Caco-2 (cell line): ENCODE measurements around the gene ESPNL. TPM values are rescaled to one million over a fixed set of nuclear protein-coding genes. Genes with fewer than 3 reads are reported as not detected.
"Not testable (repeated sequence)": the region's sequence is repeated elsewhere in the genome, so short reads cannot be mapped to it uniquely, and the experiment has no call there.

Source experiments
- BruUV-seq: library from RNA; stranded (reverse); fragments of 400-500 nt; replicated peaks from 2 replicates; lab custom pipeline; 2021; lab: Mats Ljungman, UMichigan
- CTCF ChIA-PET: fragments of 300-600 bp; sonication (Branson Sonifier 250); formaldehyde crosslinking; loops from one replicate; lab custom pipeline; 2022; ENCODE audit warnings: antibody characterized with exemption; lab: Charles Lee
- POLR2A ChIA-PET: fragments of 300-600 bp; sonication (Branson Sonifier 250); formaldehyde crosslinking; loops from one replicate; lab custom pipeline; 2022; ENCODE audit warnings: antibody characterized with exemption; lab: Charles Lee
- DNase-seq, 2 experiments: peaks; one replicate each; pipeline versions ENCODE4 v3.0.0 to v3.0.0-alpha.2; 2020 to 2022
- H3K27me3 ChIP-seq: replicated peaks from 2 replicates; pipeline ENCODE4 v1.6.0; 2011; ENCODE audit warnings: low read length; ENCODE audit not compliant: control insufficient read depth, insufficient read depth
- H3K36me3 ChIP-seq: 2 replicates; pipeline ENCODE4 v1.5.1; 2011; ENCODE audit warnings: low read length; ENCODE audit not compliant: control insufficient read depth, insufficient read depth
- H3K4me1 ChIP-seq: fragments of 250-450 bp; sonication (Bioruptor Pico); 2 replicates; pipeline ENCODE4 v1.5.1; 2020; ENCODE audit warnings: mild to moderate bottlenecking
- H3K4me3 ChIP-seq: 2 replicates; pipeline ENCODE4 v1.5.1; 2011; ENCODE audit warnings: low read depth, mild to moderate bottlenecking, control low read depth, low read length
- H3K9me3 ChIP-seq: fragments of 250-450 bp; sonication (Bioruptor Pico); 2 replicates; pipeline ENCODE4 v1.5.1; 2020; ENCODE audit warnings: mild to moderate bottlenecking, moderate library complexity
- H3K27ac Mint-ChIP-seq: one replicate; pipeline ENCODE4 v1.8.0; 2022; ENCODE audit warnings: mixed read lengths; ENCODE audit not compliant: unreplicated experiment
- H3K27me3 Mint-ChIP-seq: one replicate; pipeline ENCODE4 v1.8.0; 2022; ENCODE audit warnings: mixed read lengths; ENCODE audit not compliant: insufficient read depth, unreplicated experiment
- H3K36me3 Mint-ChIP-seq: one replicate; pipeline ENCODE4 v1.8.0; 2022; ENCODE audit warnings: mild to moderate bottlenecking, mixed read lengths; ENCODE audit not compliant: insufficient read depth, unreplicated experiment
- H3K4me1 Mint-ChIP-seq: one replicate; pipeline ENCODE4 v1.8.0; 2022; ENCODE audit warnings: low read depth, mixed read lengths; ENCODE audit not compliant: unreplicated experiment
- H3K4me3 Mint-ChIP-seq: one replicate; pipeline ENCODE4 v1.8.0; 2022; ENCODE audit warnings: mild to moderate bottlenecking, moderate library complexity, mixed read lengths; ENCODE audit not compliant: unreplicated experiment
- H3K9me3 Mint-ChIP-seq: one replicate; pipeline ENCODE4 v1.8.0; 2022; ENCODE audit warnings: mixed read lengths; ENCODE audit not compliant: unreplicated experiment
- intact Hi-C: fragments of 100-400 bp; cut with micrococcal nuclease; formaldehyde crosslinking; loops from one replicate; pipeline ENCODE4 v1.10.0; 2022; ENCODE audit not compliant: unreplicated experiment
- total RNA-seq: library from RNA; stranded (reverse); gene quantifications from 2 replicates; pipeline ENCODE4 v1.2.3, GENCODE V29; 2022
- TF ChIP-seq, protein P1 (sequence below), 2 experiments: fragments of 200-600 bp in 1 of 2; IDR thresholded peaks; 1 replicate in 1 of 2; 2 replicates in 1 of 2; pipeline versions ENCODE4 v1.5.1 to v1.8.0; 2011 to 2022; ENCODE audit warnings: antibody characterized with exemption in 1 of 2, control low read depth in 1 of 2, inconsistent platforms in 1 of 2, low read depth in 1 of 2, low read length in 1 of 2, mild to moderate bottlenecking in 1 of 2, moderate library complexity in 1 of 2; ENCODE audit not compliant: insufficient read depth in 1 of 2, severe bottlenecking in 1 of 2, unreplicated experiment in 1 of 2

The ESPNL gene
- total RNA-seq, 1 experiment from 2014 or later, result not detected

GRCh38 chr2:238055841-238056240 is 44.3 kb upstream of the ESPNL start:
- H3K27me3 Mint-ChIP-seq, result no peaks in the 10 kb centered on the region
- POLR2A ChIA-PET, result no interaction called here
- H3K4me3 ChIP-seq, result no peak overlapping the region
- H3K4me1 ChIP-seq, result peaks cover 7% of the 10 kb centered on the region
- TF ChIP-seq, protein P1, sequence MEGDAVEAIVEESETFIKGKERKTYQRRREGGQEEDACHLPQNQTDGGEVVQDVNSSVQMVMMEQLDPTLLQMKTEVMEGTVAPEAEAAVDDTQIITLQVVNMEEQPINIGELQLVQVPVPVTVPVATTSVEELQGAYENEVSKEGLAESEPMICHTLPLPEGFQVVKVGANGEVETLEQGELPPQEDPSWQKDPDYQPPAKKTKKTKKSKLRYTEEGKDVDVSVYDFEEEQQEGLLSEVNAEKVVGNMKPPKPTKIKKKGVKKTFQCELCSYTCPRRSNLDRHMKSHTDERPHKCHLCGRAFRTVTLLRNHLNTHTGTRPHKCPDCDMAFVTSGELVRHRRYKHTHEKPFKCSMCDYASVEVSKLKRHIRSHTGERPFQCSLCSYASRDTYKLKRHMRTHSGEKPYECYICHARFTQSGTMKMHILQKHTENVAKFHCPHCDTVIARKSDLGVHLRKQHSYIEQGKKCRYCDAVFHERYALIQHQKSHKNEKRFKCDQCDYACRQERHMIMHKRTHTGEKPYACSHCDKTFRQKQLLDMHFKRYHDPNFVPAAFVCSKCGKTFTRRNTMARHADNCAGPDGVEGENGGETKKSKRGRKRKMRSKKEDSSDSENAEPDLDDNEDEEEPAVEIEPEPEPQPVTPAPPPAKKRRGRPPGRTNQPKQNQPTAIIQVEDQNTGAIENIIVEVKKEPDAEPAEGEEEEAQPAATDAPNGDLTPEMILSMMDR (IDR thresholded peaks at IDR 0.05; ENCODE audit: insufficient read depth in 1 of 2, low read depth in 1 of 2, low read length in 1 of 2, severe bottlenecking in 1 of 2, unreplicated experiment in 1 of 2), result no peak
- no peak overlapping the region for H3K4me3 Mint-ChIP-seq
- H3K9me3 Mint-ChIP-seq, result peaks cover 9% of the 10 kb centered on the region
- H3K27me3 ChIP-seq, result no peaks in the 10 kb centered on the region
- CTCF ChIA-PET, result no interaction called here
- no TSS peak for BruUV-seq
- no peak overlapping the region for H3K27ac Mint-ChIP-seq
- no peaks in the 10 kb centered on the region for H3K36me3 Mint-ChIP-seq
- no peaks in the 10 kb centered on the region for H3K9me3 ChIP-seq
- no peak for DNase-seq
- intact Hi-C loops, result no loop called here
- no peaks in the 10 kb centered on the region for H3K36me3 ChIP-seq
- H3K4me1 Mint-ChIP-seq, result peaks cover 13% of the 10 kb centered on the region

DNA sequence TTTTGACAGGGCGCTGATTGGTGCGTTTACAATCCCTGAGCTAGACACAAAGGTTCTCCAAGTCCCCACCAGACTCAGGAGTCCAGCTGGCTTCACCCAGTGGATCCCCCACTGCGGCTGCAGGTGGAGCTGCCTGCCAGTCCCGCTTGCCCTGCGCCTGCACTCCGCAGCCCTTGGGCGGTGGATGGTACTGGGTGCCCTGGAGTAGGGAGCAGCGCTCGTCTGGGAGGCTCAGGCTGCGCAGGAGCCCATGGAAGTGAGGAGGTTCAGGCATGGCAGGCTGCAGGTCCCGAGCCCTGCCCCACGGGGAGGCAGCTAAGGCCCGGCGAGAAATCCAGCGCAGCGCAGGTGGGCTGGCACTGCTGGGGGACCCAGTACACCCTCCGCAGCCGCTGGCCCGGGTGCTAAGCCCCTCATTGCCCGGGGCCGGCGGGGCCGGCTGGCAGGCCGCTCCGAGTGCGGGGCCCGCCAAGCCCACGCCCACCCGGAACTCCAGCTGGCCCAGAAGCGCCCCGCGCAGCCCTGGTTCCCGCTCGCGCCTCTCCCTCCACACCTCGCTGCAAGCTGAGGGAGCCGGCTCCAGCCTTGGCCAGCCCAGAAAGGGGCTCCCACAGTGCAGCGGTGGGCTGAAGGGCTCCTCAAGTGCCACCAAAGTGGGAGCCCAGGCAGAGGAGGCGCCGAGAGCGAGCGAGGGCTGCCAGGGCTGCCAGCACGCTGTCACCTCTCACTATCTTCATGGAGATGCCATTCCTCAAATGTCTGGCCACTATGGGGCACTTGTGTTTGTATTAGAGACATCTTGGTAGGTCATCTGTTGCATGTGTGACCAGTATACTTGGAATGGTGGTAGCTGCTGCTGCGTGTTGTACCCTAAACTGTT is 42.2 kb upstream of the ESPNL start:
- H3K36me3 ChIP-seq, POLR2A ChIA-PET, DNase-seq, H3K4me3 ChIP-seq, CTCF ChIA-PET, H3K27me3 ChIP-seq, H3K4me1 ChIP-seq, BruUV-seq, H3K4me3 Mint-ChIP-seq, H3K27me3 Mint-ChIP-seq, H3K9me3 ChIP-seq, H3K27ac Mint-ChIP-seq, intact Hi-C loops, H3K36me3 Mint-ChIP-seq, H3K9me3 Mint-ChIP-seq: not testable (repeated sequence)
- peaks cover 20% of the 10 kb centered on the region for H3K4me1 Mint-ChIP-seq

- Mint-ChIP-seq H3K9me3 (peaks cover 9% of the 10 kb centered on the region), H3K4me1 (peaks cover 20% of the 10 kb centered on the region), H3K36me3 (no peaks in the 10 kb centered on the region), H3K27me3 (no peaks in the 10 kb centered on the region), H3K4me3 (peak overlapping the region; percentile 82), H3K27ac (no peak overlapping the region)
- TF ChIP-seq, protein P1 (IDR thresholded peaks at IDR 0.05; ENCODE audit: insufficient read depth in 1 of 2, low read depth in 1 of 2, low read length in 1 of 2, severe bottlenecking in 1 of 2, unreplicated experiment in 1 of 2), result no peak
- Histone ChIP-seq H3K4me3 (peak overlapping the region; percentile 74), H3K27me3 (no peaks in the 10 kb centered on the region), H3K9me3 (no peaks in the 10 kb centered on the region), H3K4me1 (peaks cover 13% of the 10 kb centered on the region), H3K36me3 (no peaks in the 10 kb centered on the region; the same call in 1 of the 2 replicates)
- TSS peak; percentile 86 for BruUV-seq
- intact Hi-C loops, result no loop called here
- ChIA-PET POLR2A (no interaction called here), CTCF (no interaction called here)
- no peak for DNase-seq
Measured at GRCh38 chr2:238059505-238059904, 40.6 kb upstream of the ESPNL start.
